ENCODE data around the gene THBS2.
"Not testable (repeated sequence)": the region's sequence is repeated elsewhere in the genome, so short reads cannot be mapped to it uniquely, and the experiment has no call there.

GRCh38 chr6:169214789-169215188 lies 38.9 kb downstream of the THBS2 start:
- TF ChIP-seq EZH2phosphoT487, CTCF (IDR thresholded peaks at IDR 0.05): not testable (repeated sequence)
